Measurements from ENCODE around the gene CGA.

DNA sequence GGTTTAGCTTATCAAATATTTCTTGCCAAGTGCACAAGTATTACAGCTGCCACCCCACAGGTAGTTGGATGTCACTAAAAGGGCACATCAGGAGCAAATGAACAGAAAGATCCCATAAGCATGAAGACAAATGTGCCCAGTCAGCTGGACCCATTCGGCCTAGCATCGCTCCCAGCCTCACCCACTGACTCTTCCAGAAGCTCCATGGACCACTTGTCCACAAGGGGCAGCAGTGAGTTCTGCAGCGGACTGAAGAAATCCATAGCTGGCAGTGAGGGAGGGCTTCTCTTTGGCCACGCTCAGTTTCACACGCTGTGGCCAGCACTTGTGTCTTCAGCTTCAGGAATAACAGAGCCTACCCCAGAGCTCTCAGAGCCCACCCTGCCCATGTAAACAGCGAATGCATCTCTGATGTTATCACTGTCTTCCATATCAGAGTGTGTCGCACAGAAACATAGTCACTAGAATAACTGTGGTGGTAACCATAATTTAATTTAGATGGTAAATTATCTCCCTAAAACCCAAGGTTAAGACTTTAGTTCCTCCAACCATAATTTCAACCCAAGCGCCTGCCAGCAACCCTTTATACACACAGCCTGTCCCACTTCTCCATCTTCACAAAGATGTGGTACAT is 15.8 kb downstream of the CGA start:
- TF ChIP-seq CTCF (IDR thresholded peaks at IDR 0.05): peak; percentile 38 to 82 (median 61)
- no peak for TF ChIP-seq POLR2AphosphoS5 (IDR thresholded peaks at IDR 0.05)
